ENCODE data around the gene GLIS2.

GRCh38 chr16:4370570-4371356 lies 54.9 kb downstream of the GLIS2 start:
- no peak for TF ChIP-seq EZH2 (IDR thresholded peaks at IDR 0.05)
- TF ChIP-seq FOXP2 (optimal IDR thresholded peaks at IDR 0.05; ENCODE audit: control extremely low read depth, extremely low read length, insufficient read depth) = no peak
